Aorta (tissue), 5 donors: ENCODE measurements around the gene TSC22D1. TPM values are rescaled to one million over a fixed set of nuclear protein-coding genes. Genes with fewer than 3 reads are reported as not detected.

ENCODE experiments used
- ATAC-seq: fragments of 200-7000 bp; cut with Tn5 transposase; one replicate; pipeline ENCODE4 v1.9.1; 2022; ENCODE audit warnings: moderate library complexity; ENCODE audit not compliant: low FRiP score
- DNase-seq, 2 donors: peaks; one replicate each; pipeline ENCODE4 v3.0.0-alpha.2; 2020
- H3K27ac ChIP-seq, 2 donors: one replicate each; pipeline ENCODE4 v1.5.1; 2013; ENCODE audit warnings: low read length in 2 of 2, mild to moderate bottlenecking in 2 of 2, moderate library complexity in 2 of 2, control low read depth in 1 of 2, inconsistent platforms in 1 of 2, low read depth in 1 of 2
- H3K27me3 ChIP-seq, 2 donors: one replicate each; pipeline ENCODE4 v1.6.1; 2013; ENCODE audit warnings: control low read depth in 1 of 2, low read length in 1 of 2, mild to moderate bottlenecking in 1 of 2, moderate library complexity in 1 of 2; ENCODE audit not compliant: insufficient read depth in 2 of 2, control insufficient read depth in 1 of 2
- H3K36me3 ChIP-seq, 2 donors: one replicate each; pipeline ENCODE4 v1.6.1; 2013; ENCODE audit warnings: control low read depth in 1 of 2, low read length in 1 of 2, mild to moderate bottlenecking in 1 of 2; ENCODE audit not compliant: insufficient read depth in 2 of 2, control insufficient read depth in 1 of 2
- H3K4me1 ChIP-seq, 2 donors: one replicate each; pipeline ENCODE4 v1.6.1; 2013; ENCODE audit warnings: low read length in 2 of 2, control low read depth in 1 of 2, mild to moderate bottlenecking in 1 of 2, moderate library complexity in 1 of 2; ENCODE audit not compliant: insufficient read depth in 2 of 2, control insufficient read depth in 1 of 2
- H3K4me3 ChIP-seq, 2 donors: one replicate each; pipeline ENCODE4 v1.5.1; 2013; ENCODE audit warnings: low read length in 2 of 2, control low read depth in 1 of 2, mild to moderate bottlenecking in 1 of 2
- H3K9me3 ChIP-seq: one replicate; pipeline ENCODE4 v1.6.1; 2013; ENCODE audit warnings: mild to moderate bottlenecking, low read length; ENCODE audit not compliant: control insufficient read depth
- WGBS, 2 donors: extraction: QIAGEN DNeasy Blood & Tissue Kit; methylation state at CpG; one replicate each; pipeline ENCODE4 v1.1.7; 2013; 5-methylcytosine and 5-hydroxymethylcytosine counted together
- intact Hi-C, 2 donors: fragments of 100-400 bp; cut with DNase I; formaldehyde crosslinking; loops; one replicate each; pipeline versions ENCODE4 v1.14.2 to v1.15.0; 2022
- polyA plus RNA-seq, 2 donors: library from polyadenylated mRNA; stranded (reverse); fragments of 200-250 nt; gene quantifications; one replicate each; pipeline ENCODE4 v1.2.3, GENCODE V29; 2013
- total RNA-seq, 2 donors: library from RNA; stranded (reverse); fragmentation: NEBNext Ultra II Directional; extraction: Animal tissue kit (Norgen Biotek cat#: 25700); gene quantifications; one replicate each; pipeline ENCODE4 v1.2.1, GENCODE V29; 2021
- donor health status: healthy with polysubstance abuse.
- donor health status: Bipolar disorder and iron deficiency.
- donor health status: DM: no; HTN: no; CAD: no.
- donor health status: DM: no; HTN: no; CAD: no.
- donor health status: DM: yes; HTN: yes; CAD: no.

The TSC22D1 gene
- total and polyA plus RNA-seq, 4 donors = 71.6 to 239 (median 132) TPM

DNA sequence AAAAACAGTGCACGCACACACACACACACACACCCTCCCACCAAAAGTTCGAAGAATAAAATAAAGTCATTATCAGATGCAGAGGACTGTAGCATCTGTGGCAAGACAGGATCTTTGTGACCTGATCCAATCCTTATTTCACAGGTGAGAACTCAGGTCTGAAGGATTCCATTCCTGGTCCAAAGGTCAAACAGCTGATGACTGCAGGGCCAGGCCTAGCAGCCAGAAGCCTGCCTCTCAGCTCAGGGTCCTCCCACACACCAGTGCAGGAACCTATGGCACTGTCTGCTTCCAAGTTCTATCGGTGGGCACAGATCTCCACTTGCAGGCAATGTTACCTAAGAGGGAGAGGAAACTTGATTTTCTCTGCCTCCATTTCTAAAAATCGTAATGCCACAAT lies 145.0 kb downstream of the TSC22D1 start:
- ATAC-seq (no peak), DNase-seq (peak in 1 of 2 donors; percentile 43)
- peaks cover 0 to 4% of the 10 kb centered on the region in 2 donors for H3K4me1 ChIP-seq
- 67 to 76% methylated on average over 4 of the region's 4 CpGs for WGBS, 2 donors
- H3K36me3 ChIP-seq = peaks cover 0 to 2% of the 10 kb centered on the region in 2 donors
- H3K27ac ChIP-seq = peak overlapping the region in 1 of 2 donors; percentile 23
- H3K9me3 ChIP-seq = no peaks in the 10 kb centered on the region
- intact Hi-C loops = loop anchor here (10.0 kb wide), 1 partner anchor 236 kb away; no protein-coding TSS in a partner anchor
- H3K4me3 ChIP-seq = no peak overlapping the region
- H3K27me3 ChIP-seq = no peaks in the 10 kb centered on the region

DNA sequence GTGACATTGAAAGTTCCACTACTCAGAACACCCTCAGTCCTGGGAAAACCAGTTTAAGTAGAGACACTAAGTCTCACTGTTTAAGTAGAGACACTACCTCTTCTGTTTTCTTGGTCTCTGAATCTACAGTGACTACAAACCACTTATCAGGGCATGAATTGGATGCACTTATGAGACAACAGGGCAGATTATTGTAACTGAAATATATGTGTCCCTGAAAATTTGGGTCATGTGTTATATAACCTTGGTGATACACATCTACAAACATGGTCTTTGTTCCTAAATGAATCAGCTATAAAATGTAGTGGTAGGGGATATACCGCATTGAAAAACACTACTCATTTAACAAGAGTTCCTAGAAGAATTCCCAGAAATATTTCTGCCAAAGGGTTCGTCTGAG lies 146.8 kb downstream of the TSC22D1 start:
- Histone ChIP-seq H3K4me3 (no peak overlapping the region), H3K27me3 (no peaks in the 10 kb centered on the region), H3K9me3 (no peaks in the 10 kb centered on the region), H3K27ac (no peak overlapping the region), H3K4me1 (peaks cover 0 to 4% of the 10 kb centered on the region in 2 donors), H3K36me3 (peaks cover 0 to 3% of the 10 kb centered on the region in 2 donors)
- ATAC-seq (no peak), DNase-seq (no peak)
- 53 to 57% methylated on average over 2 of the region's 2 CpGs for WGBS, 2 donors
- intact Hi-C loops = no loop called here

DNA sequence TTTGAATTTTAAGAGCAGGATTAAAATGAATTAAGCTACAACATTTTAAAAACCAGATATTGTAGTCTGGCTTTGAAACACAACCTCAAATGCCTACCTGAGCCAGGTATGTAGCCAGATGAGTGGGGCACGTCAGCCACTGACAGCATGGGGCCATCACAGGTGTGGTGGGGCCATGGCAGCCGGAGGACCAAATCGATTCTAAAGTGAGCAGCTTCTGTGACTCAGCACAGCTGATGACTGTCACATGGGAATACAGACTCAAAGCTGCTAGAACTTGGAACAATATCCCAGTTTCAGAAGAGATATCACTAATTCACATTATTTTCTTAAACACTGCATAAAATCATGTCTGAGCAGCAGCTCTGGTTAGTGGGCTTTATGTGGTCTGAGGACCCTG lies 149.7 kb downstream of the TSC22D1 start:
- ATAC-seq (no peak), DNase-seq (no peak)
- intact Hi-C loops = no loop called here
- Histone ChIP-seq H3K27ac (no peak overlapping the region), H3K4me1 (peaks cover 0 to 4% of the 10 kb centered on the region in 2 donors), H3K36me3 (peaks cover 0 to 1% of the 10 kb centered on the region in 2 donors), H3K9me3 (no peaks in the 10 kb centered on the region), H3K4me3 (no peak overlapping the region), H3K27me3 (no peaks in the 10 kb centered on the region)
- 64 to 67% methylated on average over 3 of the region's 3 CpGs for WGBS, 2 donors

DNA sequence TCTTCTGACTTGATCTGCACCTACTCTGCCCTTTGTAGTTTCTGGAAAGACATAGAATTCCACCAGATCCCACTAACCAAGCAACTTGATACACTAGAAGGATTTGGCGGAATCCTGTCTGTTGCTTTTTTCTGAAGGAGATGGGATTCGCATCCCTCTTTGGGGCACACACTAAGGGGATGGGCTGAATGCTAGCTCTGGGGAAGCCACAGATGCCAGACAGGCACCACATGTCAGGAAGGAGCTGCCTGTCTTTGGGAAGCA lies 150.4 kb downstream of the TSC22D1 start:
- 86 to 93% methylated on average over 2 of the region's 2 CpGs for WGBS, 2 donors
- intact Hi-C loops = no loop called here
- no peaks in the 10 kb centered on the region for H3K9me3 ChIP-seq

DNA sequence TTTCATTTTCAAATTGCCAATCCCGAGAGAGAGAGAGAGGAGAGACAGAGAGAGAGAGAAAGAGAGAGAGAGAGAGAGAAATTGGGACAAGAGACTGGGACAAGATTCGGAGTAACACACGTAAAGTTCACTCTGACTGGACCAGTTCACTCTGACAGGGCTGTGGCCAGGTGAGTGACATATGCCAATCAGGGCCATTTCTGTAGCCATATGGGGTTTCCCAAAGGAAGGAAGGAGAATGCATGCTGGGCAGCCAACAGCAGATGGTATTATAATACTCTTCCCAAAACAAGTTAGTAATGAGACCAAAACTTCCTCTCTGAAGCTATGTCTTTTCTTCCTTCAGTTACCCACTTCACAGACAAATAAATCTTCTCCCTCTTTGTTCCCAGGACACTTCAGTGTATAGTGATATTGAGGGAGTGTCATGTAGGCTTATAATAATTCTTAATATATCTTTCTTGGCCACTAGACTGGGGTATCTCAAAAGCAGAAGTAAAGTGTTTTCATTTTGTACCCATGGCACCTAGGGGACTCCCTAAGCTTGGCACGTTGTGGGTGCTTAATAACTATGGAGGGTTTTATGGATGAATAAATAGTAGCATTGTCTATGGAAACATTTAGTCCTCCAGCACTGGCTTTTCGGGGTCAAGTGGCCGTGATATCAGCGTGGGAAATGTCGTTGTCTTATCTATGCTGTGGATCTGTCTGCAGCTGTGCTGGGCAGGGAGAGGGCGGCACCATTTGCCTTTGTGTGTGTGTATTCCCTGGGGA lies 150.9 kb downstream of the TSC22D1 start:
- no peak overlapping the region for H3K4me3 ChIP-seq
- 61 to 64% methylated on average over 9 of the region's 9 CpGs for WGBS, 2 donors
- DNase-seq (peak in 1 of 2 donors; percentile 16), ATAC-seq (no peak)
- H3K4me1 ChIP-seq = peaks cover 0 to 4% of the 10 kb centered on the region in 2 donors
- H3K27ac ChIP-seq = no peak overlapping the region
- H3K27me3 ChIP-seq = no peaks in the 10 kb centered on the region
- H3K9me3 ChIP-seq = no peaks in the 10 kb centered on the region
- peaks cover 0 to 1% of the 10 kb centered on the region in 2 donors for H3K36me3 ChIP-seq
- intact Hi-C loops = no loop called here

More for the DNA sequence above, 150.4 kb downstream of the TSC22D1 start:
- Histone ChIP-seq H3K36me3 (peaks cover 0 to 1% of the 10 kb centered on the region in 2 donors), H3K27ac (no peak overlapping the region), H3K4me3 (no peak overlapping the region), H3K27me3 (no peaks in the 10 kb centered on the region), H3K4me1 (peaks cover 0 to 4% of the 10 kb centered on the region in 2 donors)
- ATAC-seq = no peak
- DNase-seq = peak in 1 of 2 donors; percentile 43

DNA sequence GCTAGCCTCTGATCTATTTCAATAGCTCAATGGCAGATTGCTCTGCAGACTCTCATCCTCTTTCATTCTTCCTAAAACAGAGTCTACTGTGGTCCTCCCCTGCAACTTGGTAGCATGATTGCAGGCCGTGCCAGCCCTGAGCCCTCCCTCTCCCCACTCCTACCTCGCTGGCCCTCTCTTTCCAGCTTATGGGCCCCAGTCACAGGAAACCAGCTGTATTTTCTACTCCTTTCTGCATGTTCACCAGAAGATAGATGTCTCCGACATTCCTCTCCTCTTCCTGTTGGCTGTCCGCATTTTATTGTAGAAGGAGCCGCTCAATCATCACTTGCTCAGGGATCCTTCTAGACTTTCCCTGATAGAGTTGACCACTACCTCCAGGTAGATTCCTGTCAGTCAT lies 152.3 kb downstream of the TSC22D1 start:
- DNase-seq = peak in 1 of 2 donors; percentile 41
- H3K9me3 ChIP-seq = no peaks in the 10 kb centered on the region
- intact Hi-C loops = no loop called here
- 96 to 97% methylated on average over 5 of the region's 5 CpGs for WGBS, 2 donors
- no peak overlapping the region for H3K4me3 ChIP-seq
- H3K27ac ChIP-seq = no peak overlapping the region
- peaks cover 0 to 3% of the 10 kb centered on the region in 2 donors for H3K4me1 ChIP-seq
- H3K27me3 ChIP-seq = no peaks in the 10 kb centered on the region
- peaks cover 0 to 1% of the 10 kb centered on the region in 2 donors for H3K36me3 ChIP-seq
- ATAC-seq = no peak

DNA sequence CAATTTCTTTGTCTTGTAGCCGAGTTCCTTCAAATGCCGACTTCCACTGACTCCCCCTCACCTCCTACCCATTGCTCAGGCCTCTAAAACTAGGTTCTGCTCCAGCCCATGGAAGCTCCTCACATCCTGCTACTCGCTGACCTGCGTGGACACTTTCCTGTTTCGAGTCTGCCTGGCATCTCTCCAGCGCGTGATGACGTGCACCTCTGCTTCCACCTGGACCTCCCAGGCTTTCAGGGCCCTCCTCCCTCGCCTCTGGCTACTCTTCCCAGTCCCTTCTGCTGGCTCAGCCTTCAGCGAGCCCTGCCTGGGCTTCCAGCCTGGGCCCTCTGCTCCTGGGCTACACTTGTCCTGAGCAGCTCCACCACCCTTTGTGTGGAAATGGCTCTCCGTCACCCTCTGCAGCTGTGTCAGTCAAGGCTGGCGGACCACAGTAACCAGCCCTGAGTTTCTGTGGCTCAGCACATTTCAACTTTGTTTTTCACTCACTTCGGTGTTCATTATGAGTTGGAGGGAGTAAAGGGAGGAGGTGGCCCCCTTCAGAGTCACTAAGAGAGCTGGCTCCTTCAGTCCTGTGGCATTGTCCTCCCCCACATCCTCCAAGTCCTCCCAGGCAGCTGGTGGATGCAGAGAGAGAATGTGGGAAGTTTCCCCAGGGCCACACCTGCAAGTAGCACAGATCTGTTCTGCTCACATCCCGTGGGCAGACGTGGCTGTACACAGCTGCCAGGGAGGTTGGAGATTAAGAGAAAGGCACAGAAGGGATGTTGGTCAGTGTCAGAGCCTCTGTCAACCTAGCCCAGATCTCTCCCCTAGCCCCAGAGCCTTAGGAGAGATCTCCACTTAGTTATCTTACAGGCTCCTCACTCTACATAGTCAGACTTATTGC lies 153.1 kb downstream of the TSC22D1 start:
- Histone ChIP-seq H3K4me1 (no peaks in the 10 kb centered on the region), H3K27me3 (no peaks in the 10 kb centered on the region), H3K27ac (no peak overlapping the region), H3K36me3 (peaks cover 0 to 1% of the 10 kb centered on the region in 2 donors), H3K4me3 (no peak overlapping the region), H3K9me3 (no peaks in the 10 kb centered on the region)
- intact Hi-C loops = no loop called here
- 91% methylated on average over 15 of the region's 15 CpGs for WGBS, 2 donors
- peak in 1 of 2 donors; percentile 76 for DNase-seq
- ATAC-seq = no peak

DNA sequence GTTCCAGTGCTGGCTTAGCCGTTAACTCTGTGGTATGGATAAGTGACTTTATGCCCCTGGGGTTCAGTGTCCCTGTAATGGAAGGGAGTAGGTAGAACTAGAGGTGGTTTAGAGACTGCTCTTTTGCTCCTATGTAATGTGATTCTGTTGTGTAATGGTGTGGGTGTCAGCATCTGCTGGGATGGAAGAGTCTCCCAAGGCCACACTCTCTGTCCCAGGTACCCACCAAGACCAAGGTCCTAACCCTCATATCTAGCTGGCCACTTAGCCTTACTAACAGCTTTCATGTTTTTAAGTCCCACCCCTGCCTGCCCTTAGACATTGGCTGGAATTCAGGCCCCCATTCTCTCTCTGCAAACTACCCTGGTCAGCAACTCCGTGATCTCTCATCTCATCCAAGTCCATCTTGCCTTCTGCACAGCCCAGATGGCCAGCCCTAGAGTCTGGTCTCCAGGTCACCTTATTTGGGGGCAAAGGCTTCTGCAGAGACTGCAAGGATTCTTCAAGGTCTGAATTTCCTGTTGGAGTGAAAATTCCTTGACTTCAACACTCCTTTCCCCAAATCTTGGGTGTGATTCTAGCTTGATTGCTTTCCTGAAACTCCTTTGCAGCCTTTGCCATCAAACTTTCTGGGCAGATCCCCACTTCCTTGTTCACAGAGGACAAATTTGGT lies 154.1 kb downstream of the TSC22D1 start:
- no peaks in the 10 kb centered on the region for H3K4me1 ChIP-seq
- DNase-seq = no peak
- no peak overlapping the region for H3K27ac ChIP-seq
- peaks cover 0 to 1% of the 10 kb centered on the region in 2 donors for H3K36me3 ChIP-seq
- no peaks in the 10 kb centered on the region for H3K27me3 ChIP-seq
- no peak overlapping the region for H3K4me3 ChIP-seq
- ATAC-seq = no peak
- no peaks in the 10 kb centered on the region for H3K9me3 ChIP-seq
- intact Hi-C loops = no loop called here
- WGBS, 2 donors = 99 to 100% methylated on average over 2 of the region's 2 CpGs
